Mucosa of descending colon (tissue), 3 donors: ENCODE measurements around the gene C20orf144. TPM values are rescaled to one million over a fixed set of nuclear protein-coding genes. Genes with fewer than 3 reads are reported as not detected.
"Not testable (repeated sequence)": the region's sequence is repeated elsewhere in the genome, so short reads cannot be mapped to it uniquely, and the experiment has no call there.

Source experiments
- ATAC-seq: fragments of 200-7000 bp; cut with Tn5 transposase; one replicate; pipeline ENCODE4 v1.9.1; 2020; ENCODE audit warnings: mild to moderate bottlenecking, moderate library complexity
- DNase-seq, 3 donors: peaks; one replicate each; pipeline ENCODE4 v3.0.0-alpha.2; 2020
- H3K36me3 ChIP-seq: fragments of 200-600 bp; one replicate; pipeline ENCODE4 v1.8.0; 2021; ENCODE audit warnings: low read depth, mild to moderate bottlenecking
- H3K4me1 ChIP-seq: fragments of 200-600 bp; one replicate; pipeline ENCODE4 v1.8.0; 2021; ENCODE audit warnings: low read depth, mild to moderate bottlenecking
- H3K4me3 ChIP-seq: fragments of 200-600 bp; one replicate; pipeline ENCODE4 v1.8.0; 2021; ENCODE audit warnings: mild to moderate bottlenecking
- H3K9me3 ChIP-seq: fragments of 200-600 bp; one replicate; pipeline ENCODE4 v1.8.0; 2021; ENCODE audit warnings: mild to moderate bottlenecking
- intact Hi-C, 2 donors: fragments of 100-400 bp; cut with DNase I in 1 of 2; cut with micrococcal nuclease in 1 of 2; formaldehyde crosslinking; loops; one replicate each; pipeline versions ENCODE4 v1.11.0 to v1.11.1; 2022; cut with DNase I, micrococcal nuclease
- total RNA-seq, 3 donors: library from RNA; stranded (reverse); fragmentation: NEBNext Ultra II Directional in 2 of 3; extraction: Animal tissue kit (Norgen Biotek cat#: 25700) in 2 of 3; gene quantifications; one replicate each; pipeline versions ENCODE4 v1.2.1 to v1.2.4, GENCODE V29; 2021 to 2023
- TF ChIP-seq, protein P1 (sequence below): fragments of 200-600 bp; IDR thresholded peaks from one replicate; pipeline ENCODE4 v1.8.0; 2022; ENCODE audit warnings: antibody characterized with exemption, mild to moderate bottlenecking
- donor health status: DM: no; HTN: no; CAD: no; lungs with moderate emphysema.
- donor health status: DM: no; HTN: no; CAD: no.
- donor health status: DM: no; HTN: yes; CAD: no.

Gene C20orf144
- total RNA-seq, 3 donors from 2014 or later: 0.24 TPM; not detected in 2

DNA sequence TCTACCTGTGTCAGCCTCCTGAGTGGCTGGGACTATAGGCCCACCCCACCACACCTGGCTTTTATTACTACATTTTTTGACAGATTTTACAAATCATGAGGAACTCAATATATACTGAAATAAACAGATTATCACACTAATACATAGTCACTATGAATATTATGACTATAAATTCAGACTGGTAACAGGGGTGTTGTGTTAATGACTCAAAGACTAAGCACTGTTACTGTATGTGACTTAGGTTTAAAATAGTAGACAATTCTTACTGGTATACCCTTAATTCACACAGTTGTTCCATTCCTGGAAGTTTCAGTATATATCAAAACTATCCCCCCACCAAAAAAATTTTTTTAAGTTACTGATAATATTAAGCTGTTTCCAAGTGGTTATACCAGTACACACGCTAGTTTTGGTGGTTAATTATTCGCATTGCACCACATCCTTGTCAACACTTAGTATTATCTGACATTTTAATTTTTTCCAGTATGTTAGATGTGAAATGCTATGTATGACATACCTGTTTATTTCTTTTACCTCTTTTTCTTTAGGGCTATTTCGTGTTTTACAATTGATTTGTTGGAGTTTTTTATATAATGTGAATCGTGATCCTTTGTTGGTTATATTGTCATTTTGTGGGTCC, 34.4 kb upstream of the C20orf144 start:
- no peaks in the 10 kb centered on the region for H3K36me3 ChIP-seq
- TF ChIP-seq, protein P1, sequence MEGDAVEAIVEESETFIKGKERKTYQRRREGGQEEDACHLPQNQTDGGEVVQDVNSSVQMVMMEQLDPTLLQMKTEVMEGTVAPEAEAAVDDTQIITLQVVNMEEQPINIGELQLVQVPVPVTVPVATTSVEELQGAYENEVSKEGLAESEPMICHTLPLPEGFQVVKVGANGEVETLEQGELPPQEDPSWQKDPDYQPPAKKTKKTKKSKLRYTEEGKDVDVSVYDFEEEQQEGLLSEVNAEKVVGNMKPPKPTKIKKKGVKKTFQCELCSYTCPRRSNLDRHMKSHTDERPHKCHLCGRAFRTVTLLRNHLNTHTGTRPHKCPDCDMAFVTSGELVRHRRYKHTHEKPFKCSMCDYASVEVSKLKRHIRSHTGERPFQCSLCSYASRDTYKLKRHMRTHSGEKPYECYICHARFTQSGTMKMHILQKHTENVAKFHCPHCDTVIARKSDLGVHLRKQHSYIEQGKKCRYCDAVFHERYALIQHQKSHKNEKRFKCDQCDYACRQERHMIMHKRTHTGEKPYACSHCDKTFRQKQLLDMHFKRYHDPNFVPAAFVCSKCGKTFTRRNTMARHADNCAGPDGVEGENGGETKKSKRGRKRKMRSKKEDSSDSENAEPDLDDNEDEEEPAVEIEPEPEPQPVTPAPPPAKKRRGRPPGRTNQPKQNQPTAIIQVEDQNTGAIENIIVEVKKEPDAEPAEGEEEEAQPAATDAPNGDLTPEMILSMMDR: no peak
- H3K9me3 ChIP-seq: no peaks in the 10 kb centered on the region
- intact Hi-C loops: no loop called here
- H3K4me1 ChIP-seq: no peaks in the 10 kb centered on the region
- DNase-seq: no peak
- ATAC-seq: no peak
- no peak overlapping the region for H3K4me3 ChIP-seq

DNA sequence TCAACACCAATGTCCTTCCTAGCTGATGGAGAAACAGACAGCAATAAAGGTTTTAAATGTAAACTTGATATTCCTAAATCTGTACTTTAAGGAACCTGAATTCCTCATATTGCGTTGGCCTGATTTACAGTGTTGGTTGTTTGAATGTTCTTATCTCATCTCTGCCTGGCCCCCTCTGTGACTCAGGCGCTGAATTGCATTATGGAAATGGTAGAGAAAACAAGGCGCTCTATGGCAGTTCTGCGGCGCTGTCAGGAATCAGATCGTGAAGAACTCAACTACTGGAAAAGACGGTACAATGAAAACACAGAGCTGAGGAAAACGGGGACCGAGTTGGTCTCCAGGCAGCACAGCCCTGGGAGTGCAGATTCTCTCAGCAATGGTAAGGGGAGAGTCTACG, 32.6 kb upstream of the C20orf144 start:
- no peaks in the 10 kb centered on the region for H3K36me3 ChIP-seq
- H3K4me3 ChIP-seq: no peak overlapping the region
- TF ChIP-seq, protein P1: no peak
- H3K9me3 ChIP-seq: no peaks in the 10 kb centered on the region
- H3K4me1 ChIP-seq: no peaks in the 10 kb centered on the region
- ATAC-seq (no peak), DNase-seq (no peak)
- intact Hi-C loops: no loop called here

DNA sequence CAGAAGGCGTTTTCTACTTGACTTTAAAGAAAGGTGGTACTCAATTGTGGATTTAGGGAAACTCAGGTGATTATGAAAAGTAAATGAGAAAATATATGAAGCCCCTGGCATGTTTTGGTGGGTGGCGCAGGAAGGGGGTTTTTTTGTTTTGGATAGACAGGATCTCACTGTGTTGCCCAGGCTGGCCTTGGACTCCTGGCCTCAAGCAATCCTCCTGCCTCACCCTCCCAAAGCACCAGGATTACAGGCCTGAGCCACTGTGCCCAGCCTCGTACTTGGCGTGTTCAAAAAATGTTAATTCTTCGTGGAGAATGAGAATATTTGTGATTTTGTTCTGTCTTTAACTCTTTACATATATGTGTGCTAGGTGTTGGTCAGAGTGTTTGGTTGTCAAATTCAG, 32.1 kb upstream of the C20orf144 start:
- H3K9me3 ChIP-seq: no peaks in the 10 kb centered on the region
- H3K4me1 ChIP-seq: no peaks in the 10 kb centered on the region
- no peaks in the 10 kb centered on the region for H3K36me3 ChIP-seq
- intact Hi-C loops: no loop called here
- no peak overlapping the region for H3K4me3 ChIP-seq
- DNase-seq: no peak
- TF ChIP-seq, protein P1: no peak
- no peak for ATAC-seq

DNA sequence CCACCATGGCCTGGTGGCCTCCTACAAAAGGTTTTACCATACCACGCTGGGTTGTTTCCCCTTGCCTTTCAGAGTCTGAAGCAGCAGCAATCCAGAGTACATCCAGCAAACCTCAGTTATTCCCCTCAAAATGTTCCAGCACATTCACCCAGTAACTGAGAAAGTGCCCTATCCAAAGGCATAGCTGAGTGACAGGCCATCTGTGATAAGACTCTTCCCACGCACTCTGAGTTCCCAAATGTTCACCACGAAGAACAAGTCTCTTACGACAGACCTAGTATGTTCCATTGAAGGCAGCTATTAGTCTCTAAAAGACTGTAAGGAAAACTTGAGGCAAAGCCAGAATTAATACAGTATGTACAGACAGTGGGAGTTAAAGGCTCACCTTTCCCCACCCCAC, 31.6 kb upstream of the C20orf144 start:
- DNase-seq (no peak), ATAC-seq (no peak)
- TF ChIP-seq, protein P1: no peak
- H3K9me3 ChIP-seq: no peaks in the 10 kb centered on the region
- intact Hi-C loops: no loop called here
- H3K36me3 ChIP-seq: no peaks in the 10 kb centered on the region
- H3K4me1 ChIP-seq: no peaks in the 10 kb centered on the region
- no peak overlapping the region for H3K4me3 ChIP-seq

DNA sequence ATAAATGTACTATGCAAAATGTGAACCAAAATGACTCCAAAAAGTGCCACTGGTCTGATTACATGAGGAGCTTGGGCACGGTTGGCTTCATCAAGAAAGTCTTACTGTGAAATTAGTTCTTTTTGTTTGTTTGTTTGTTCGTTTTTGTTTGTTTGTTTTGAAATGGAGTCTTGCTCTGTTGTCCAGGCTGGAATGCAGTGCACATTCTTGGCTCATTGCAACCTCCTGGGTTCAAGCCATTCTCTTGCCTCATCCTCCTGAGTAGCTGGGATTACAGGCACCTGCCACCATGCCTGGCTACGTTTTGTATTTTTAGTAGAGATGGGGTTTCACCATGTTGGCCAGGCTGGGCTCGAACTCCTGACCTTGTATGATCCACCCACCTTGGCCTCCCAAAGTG, 30.2 kb upstream of the C20orf144 start:
- H3K36me3 ChIP-seq, intact Hi-C loops, H3K4me3 ChIP-seq, ATAC-seq, H3K4me1 ChIP-seq, DNase-seq, H3K9me3 ChIP-seq: not testable (repeated sequence)

DNA sequence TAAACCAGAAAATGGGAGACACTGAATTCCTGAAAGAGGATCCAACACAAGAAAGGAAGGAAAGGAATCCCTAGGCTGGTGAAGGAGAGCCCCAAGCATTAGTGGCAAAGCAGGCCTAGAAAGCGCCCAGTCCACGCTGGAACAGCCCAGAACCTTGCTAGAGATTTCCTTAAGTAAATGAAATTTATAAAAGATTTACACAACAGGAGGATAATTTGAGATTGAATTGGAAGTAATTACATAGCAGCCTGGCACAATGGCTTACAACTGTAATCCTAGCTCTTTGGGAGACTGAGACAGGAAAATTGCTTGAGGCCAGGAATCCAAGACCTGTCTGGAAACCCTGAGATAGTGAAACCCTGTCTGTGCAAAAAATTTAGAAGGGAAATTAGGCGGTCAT, 26.8 kb upstream of the C20orf144 start:
- Histone ChIP-seq H3K9me3 (no peaks in the 10 kb centered on the region), H3K4me3 (no peak overlapping the region), H3K36me3 (no peaks in the 10 kb centered on the region), H3K4me1 (no peaks in the 10 kb centered on the region)
- DNase-seq: no peak
- TF ChIP-seq, protein P1: no peak
- ATAC-seq: no peak
- intact Hi-C loops: no loop called here
